ENCODE measurements around the gene CCDC178. TPM values are rescaled to one million over a fixed set of nuclear protein-coding genes. Genes with fewer than 3 reads are reported as not detected.

Gene CCDC178
- total and polyA plus RNA-seq, 2 donors (not counting 3 experiments of a cell fraction or from before 2014, with no cell fraction given): 0.80 to 1.6 TPM

GRCh38 chr18:33157893-33158292 is 282.6 kb downstream of the CCDC178 start:
- Histone ChIP-seq H3K9ac (replicated peaks; ENCODE audit: extremely low read depth, insufficient read depth, low read length) (no peak overlapping the region), H3K4me1 (ENCODE audit: control insufficient read depth, extremely low read depth, insufficient read depth, low read length) (no peaks in the 10 kb centered on the region), H3K36me3 (ENCODE audit: control insufficient read depth in 2 of 2, extremely low read depth in 1 of 2, insufficient read depth in 2 of 2, low read length in 2 of 2) (no peaks in the 10 kb centered on the region), H3K79me2 (ENCODE audit: control insufficient read depth, insufficient read depth, low read length) (no peaks in the 10 kb centered on the region), H3K27ac (ENCODE audit: insufficient read depth, low read depth, low read length) (no peak overlapping the region), H3K9me1 (replicated peaks; ENCODE audit: control insufficient read depth, extremely low read depth, insufficient read depth, low read length) (no peaks in the 10 kb centered on the region), H3K27me3 (ENCODE audit: control insufficient read depth in 2 of 2, insufficient read depth in 2 of 2, low read length in 2 of 2) (no peaks in the 10 kb centered on the region), H3K4me2 (ENCODE audit: insufficient read depth, low read length) (no peak overlapping the region), H3K4me3 (replicated peaks in 1 of 3; ENCODE audit: insufficient read depth in 1 of 3, low read depth in 1 of 3, low read length in 3 of 3) (no peak overlapping the region), H2AFZ (ENCODE audit: low read depth, low read length) (peak overlapping the region; percentile 11), H4K20me1 (replicated peaks; ENCODE audit: control insufficient read depth, extremely low read depth, insufficient read depth, low read length) (no peaks in the 10 kb centered on the region), H3K9me3 (replicated peaks; ENCODE audit: control insufficient read depth, insufficient read depth, low read length) (no peaks in the 10 kb centered on the region)
- dilution Hi-C loops (cut with MboI; ENCODE audit: extremely low pct_ligation_motif_present, low sequenced_read_pairs): no loop called here
- CTCF ChIA-PET: interaction anchor here (1.1 to 1.2 kb wide), 2 partner anchors 74 to 258 kb away, joined by 3 to 5 read pairs; no protein-coding TSS in a partner anchor
- no TSS peak for BruUV-seq (replicated peaks)
- TF ChIP-seq MYC (IDR thresholded peaks at IDR 0.05; ENCODE audit: low read depth, low read length): no peak
- TF ChIP-seq MAX (IDR thresholded peaks at IDR 0.05; ENCODE audit: insufficient read depth, insufficient read length): no peak
- no peak for TF ChIP-seq POLR2A (IDR thresholded peaks at IDR 0.05; ENCODE audit: low read depth, low read length)
- no peak for TF ChIP-seq POLR2AphosphoS5 (IDR thresholded peaks at IDR 0.05; ENCODE audit: insufficient read depth, low read depth, low read length)
- no peak for TF ChIP-seq GATA2 (IDR thresholded peaks at IDR 0.05; ENCODE audit: insufficient read depth, insufficient read length, low read depth, low read length)
- TF ChIP-seq JUN (IDR thresholded peaks at IDR 0.05; ENCODE audit: borderline replicate concordance, insufficient read depth, insufficient read length, low read depth): no peak
- intact Hi-C loops (cut with micrococcal nuclease): no loop called here
- POLR2A ChIA-PET: no interaction called here
- FAIRE-seq (no peak), DNase-seq (ENCODE audit: low read depth, low spot score) (peak; percentile 32)

- CTCF ChIA-PET: interaction anchor here (0.9 to 1.1 kb wide), 2 partner anchors 57 to 75 kb away, joined by 3 to 5 read pairs; no protein-coding TSS in a partner anchor
These were observed 283.5 kb downstream of the CCDC178 start for GRCh38 chr18:33156906-33157470.

More at GRCh38 chr18:33156906-33157470, 283.5 kb downstream of the CCDC178 start:
- DNase-seq (ENCODE audit: low read depth, low spot score): peak; percentile 15
- H4K20me1 ChIP-seq (replicated peaks; ENCODE audit: control insufficient read depth, extremely low read depth, insufficient read depth, low read length): no peaks in the 10 kb centered on the region
- no peak overlapping the region for H3K27ac ChIP-seq (ENCODE audit: insufficient read depth, low read depth, low read length)
- no peaks in the 10 kb centered on the region for H3K9me1 ChIP-seq (replicated peaks; ENCODE audit: control insufficient read depth, extremely low read depth, insufficient read depth, low read length)
- no peak for FAIRE-seq
- no TSS peak for BruUV-seq (replicated peaks)
- TF ChIP-seq POLR2A (IDR thresholded peaks at IDR 0.05; ENCODE audit: low read depth, low read length) (no peak), JUN (IDR thresholded peaks at IDR 0.05; ENCODE audit: borderline replicate concordance, insufficient read depth, insufficient read length, low read depth) (no peak), GATA2 (IDR thresholded peaks at IDR 0.05; ENCODE audit: insufficient read depth, insufficient read length, low read depth, low read length) (no peak), EZH2 (IDR thresholded peaks at IDR 0.05; ENCODE audit: borderline replicate concordance, low read depth, low read length, severe bottlenecking) (no peak), POLR2AphosphoS5 (IDR thresholded peaks at IDR 0.05; ENCODE audit: insufficient read depth, low read depth, low read length) (no peak), FOS (IDR thresholded peaks at IDR 0.05; ENCODE audit: borderline replicate concordance, insufficient read depth, low read length) (no peak), MYC (IDR thresholded peaks at IDR 0.05; ENCODE audit: low read depth, low read length) (no peak), MAX (IDR thresholded peaks at IDR 0.05; ENCODE audit: insufficient read depth, insufficient read length) (no peak)
- TF ChIP-seq, protein P1, sequence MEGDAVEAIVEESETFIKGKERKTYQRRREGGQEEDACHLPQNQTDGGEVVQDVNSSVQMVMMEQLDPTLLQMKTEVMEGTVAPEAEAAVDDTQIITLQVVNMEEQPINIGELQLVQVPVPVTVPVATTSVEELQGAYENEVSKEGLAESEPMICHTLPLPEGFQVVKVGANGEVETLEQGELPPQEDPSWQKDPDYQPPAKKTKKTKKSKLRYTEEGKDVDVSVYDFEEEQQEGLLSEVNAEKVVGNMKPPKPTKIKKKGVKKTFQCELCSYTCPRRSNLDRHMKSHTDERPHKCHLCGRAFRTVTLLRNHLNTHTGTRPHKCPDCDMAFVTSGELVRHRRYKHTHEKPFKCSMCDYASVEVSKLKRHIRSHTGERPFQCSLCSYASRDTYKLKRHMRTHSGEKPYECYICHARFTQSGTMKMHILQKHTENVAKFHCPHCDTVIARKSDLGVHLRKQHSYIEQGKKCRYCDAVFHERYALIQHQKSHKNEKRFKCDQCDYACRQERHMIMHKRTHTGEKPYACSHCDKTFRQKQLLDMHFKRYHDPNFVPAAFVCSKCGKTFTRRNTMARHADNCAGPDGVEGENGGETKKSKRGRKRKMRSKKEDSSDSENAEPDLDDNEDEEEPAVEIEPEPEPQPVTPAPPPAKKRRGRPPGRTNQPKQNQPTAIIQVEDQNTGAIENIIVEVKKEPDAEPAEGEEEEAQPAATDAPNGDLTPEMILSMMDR (IDR thresholded peaks at IDR 0.05; ENCODE audit: extremely low read depth in 1 of 2, insufficient read depth in 1 of 2, low read depth in 1 of 2, low read length in 2 of 2): no peak
- no peak overlapping the region for H2AFZ ChIP-seq (ENCODE audit: low read depth, low read length)
- dilution Hi-C loops (cut with MboI; ENCODE audit: extremely low pct_ligation_motif_present, low sequenced_read_pairs): no loop called here
- H3K79me2 ChIP-seq (ENCODE audit: control insufficient read depth, insufficient read depth, low read length): no peaks in the 10 kb centered on the region
- no peak overlapping the region for H3K4me2 ChIP-seq (ENCODE audit: insufficient read depth, low read length)
- intact Hi-C loops (cut with micrococcal nuclease): no loop called here
- H3K9ac ChIP-seq (replicated peaks; ENCODE audit: extremely low read depth, insufficient read depth, low read length): no peak overlapping the region
- POLR2A ChIA-PET: interaction anchor here (0.7 kb wide), 1 partner anchor 581 kb away, joined by 4 read pairs; no protein-coding TSS in a partner anchor
- H3K4me1 ChIP-seq (ENCODE audit: control insufficient read depth, extremely low read depth, insufficient read depth, low read length): no peaks in the 10 kb centered on the region
- no peak overlapping the region for H3K4me3 ChIP-seq (replicated peaks in 1 of 3; ENCODE audit: insufficient read depth in 1 of 3, low read depth in 1 of 3, low read length in 3 of 3)
- H3K36me3 ChIP-seq (ENCODE audit: control insufficient read depth in 2 of 2, extremely low read depth in 1 of 2, insufficient read depth in 2 of 2, low read length in 2 of 2): no peaks in the 10 kb centered on the region
- H3K27me3 ChIP-seq (ENCODE audit: control insufficient read depth in 2 of 2, insufficient read depth in 2 of 2, low read length in 2 of 2): no peaks in the 10 kb centered on the region
- no peaks in the 10 kb centered on the region for H3K9me3 ChIP-seq (replicated peaks; ENCODE audit: control insufficient read depth, insufficient read depth, low read length)
